ES-I3 (cell line): ENCODE measurements around the gene ZNF23.

Source experiments
- H3K36me3 ChIP-seq: 2 replicates; pipeline ENCODE4 v1.6.1; 2013; ENCODE audit warnings: mild to moderate bottlenecking, low read length, control low read depth, moderate library complexity; ENCODE audit not compliant: insufficient read depth
- H3K4me1 ChIP-seq: 2 replicates; pipeline ENCODE4 v1.6.1; 2013; ENCODE audit warnings: mild to moderate bottlenecking, control low read depth, low read length; ENCODE audit not compliant: insufficient read depth
- H3K9ac ChIP-seq: 2 replicates; pipeline ENCODE4 v1.6.1; 2013; ENCODE audit warnings: low read depth, mild to moderate bottlenecking, low read length, moderate library complexity
- H3K9me3 ChIP-seq: 2 replicates; pipeline ENCODE4 v1.6.1; 2013; ENCODE audit warnings: mild to moderate bottlenecking, low read length, moderate library complexity; ENCODE audit not compliant: control insufficient read depth, insufficient read depth

Gene ZNF23

DNA sequence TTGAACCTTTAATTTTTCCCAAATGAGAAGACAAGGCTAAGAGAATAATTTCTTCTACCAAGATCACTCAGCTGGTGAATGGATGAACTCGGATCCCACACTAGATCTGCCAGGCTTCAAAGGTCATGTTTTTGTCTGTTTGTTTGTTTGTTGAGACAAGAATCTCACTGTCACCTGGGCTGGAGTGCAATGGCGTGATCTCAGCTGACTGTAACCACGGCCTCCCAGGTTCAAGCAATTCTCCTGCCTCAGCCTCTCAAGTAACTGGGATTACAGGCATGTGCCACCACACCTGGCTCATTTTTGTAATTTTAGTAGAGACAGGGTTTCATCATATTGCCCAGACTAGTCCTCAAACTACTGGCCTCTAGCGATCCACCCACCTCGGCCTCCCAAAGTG is 20.5 kb upstream of the ZNF23 start:
- Histone ChIP-seq H3K9me3 (no peaks in the 10 kb centered on the region), H3K9ac (no peak overlapping the region), H3K4me1 (no peaks in the 10 kb centered on the region), H3K36me3 (peaks cover 4% of the 10 kb centered on the region; the same call in 1 of the 2 replicates)

GRCh38 chr16:71480956-71481355 is 18.9 kb upstream of the ZNF23 start:
- Histone ChIP-seq H3K4me1 (no peaks in the 10 kb centered on the region), H3K9ac (no peak overlapping the region), H3K9me3 (no peaks in the 10 kb centered on the region), H3K36me3 (peaks cover 4% of the 10 kb centered on the region; the same call in 1 of the 2 replicates)

- Histone ChIP-seq H3K4me1 (no peaks in the 10 kb centered on the region), H3K9me3 (no peaks in the 10 kb centered on the region), H3K9ac (no peak overlapping the region), H3K36me3 (peaks cover 8% of the 10 kb centered on the region; the same call in 1 of the 2 replicates)
Measured at GRCh38 chr16:71479420-71479819, 17.4 kb upstream of the ZNF23 start.

GRCh38 chr16:71476457-71477124 is 14.5 kb upstream of the ZNF23 start:
- Histone ChIP-seq H3K9me3 (no peaks in the 10 kb centered on the region), H3K36me3 (peaks cover 8% of the 10 kb centered on the region; the same call in 1 of the 2 replicates), H3K4me1 (no peaks in the 10 kb centered on the region), H3K9ac (no peak overlapping the region)

GRCh38 chr16:71474864-71475263 is 12.8 kb upstream of the ZNF23 start:
- no peaks in the 10 kb centered on the region for H3K9me3 ChIP-seq
- peaks cover 4% of the 10 kb centered on the region; the same call in 1 of the 2 replicates for H3K36me3 ChIP-seq
- H3K4me1 ChIP-seq: no peaks in the 10 kb centered on the region
- H3K9ac ChIP-seq: no peak overlapping the region

DNA sequence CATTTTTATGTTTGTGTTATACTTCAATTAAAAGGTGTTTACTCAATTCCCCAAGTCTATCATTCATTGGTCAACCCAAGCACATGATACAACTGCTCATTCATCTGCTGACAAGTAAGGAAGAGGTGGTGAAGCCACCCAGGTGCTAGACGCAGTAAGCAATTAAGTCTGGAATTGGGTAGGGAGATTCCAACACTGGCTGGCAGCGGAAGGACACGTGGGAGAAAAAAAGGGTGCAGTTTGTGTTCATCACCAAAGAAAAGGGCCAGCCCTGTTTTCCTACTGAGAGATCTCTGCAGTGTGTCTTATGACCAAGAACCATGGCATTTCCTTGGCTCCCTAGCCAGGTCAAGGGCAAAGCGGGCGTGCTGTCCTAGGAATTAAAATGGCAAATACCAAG is 11.8 kb upstream of the ZNF23 start:
- Histone ChIP-seq H3K9me3 (no peaks in the 10 kb centered on the region), H3K36me3 (peaks cover 4% of the 10 kb centered on the region; the same call in 1 of the 2 replicates), H3K4me1 (no peaks in the 10 kb centered on the region), H3K9ac (no peak overlapping the region)

- Histone ChIP-seq H3K4me1 (no peaks in the 10 kb centered on the region), H3K9me3 (no peaks in the 10 kb centered on the region), H3K9ac (no peak overlapping the region), H3K36me3 (peaks cover 4% of the 10 kb centered on the region; the same call in 1 of the 2 replicates)
Measured at GRCh38 chr16:71472931-71473330, 10.9 kb upstream of the ZNF23 start.

DNA sequence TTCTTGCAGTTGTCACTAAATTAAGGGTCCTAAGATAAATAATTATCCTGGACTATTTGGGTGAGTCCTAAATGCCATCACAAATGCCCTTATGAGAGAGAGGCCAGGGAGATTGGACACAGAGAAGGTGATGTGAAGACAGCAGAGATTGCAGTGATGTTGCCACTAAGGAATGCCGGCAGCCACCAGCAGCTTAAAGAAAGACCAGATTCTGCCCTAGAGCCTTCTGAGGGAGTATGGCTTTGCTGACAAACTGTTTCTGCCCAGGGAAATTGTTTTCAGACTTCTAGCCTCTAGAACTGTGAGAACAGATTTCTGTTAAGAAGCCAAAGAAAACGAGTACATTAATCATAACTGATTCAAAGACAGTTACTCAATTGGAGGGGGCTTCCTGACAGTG is 10.0 kb upstream of the ZNF23 start:
- Histone ChIP-seq H3K4me1 (no peaks in the 10 kb centered on the region), H3K9me3 (no peaks in the 10 kb centered on the region), H3K9ac (no peak overlapping the region), H3K36me3 (peaks cover 4% of the 10 kb centered on the region; the same call in 1 of the 2 replicates)

GRCh38 chr16:71467810-71468209 is 5.8 kb upstream of the ZNF23 start:
- Histone ChIP-seq H3K36me3 (no peaks in the 10 kb centered on the region), H3K4me1 (no peaks in the 10 kb centered on the region), H3K9ac (no peak overlapping the region), H3K9me3 (no peaks in the 10 kb centered on the region)

GRCh38 chr16:71464231-71464630 is 2.2 kb upstream of the ZNF23 start:
- no peaks in the 10 kb centered on the region for H3K9me3 ChIP-seq
- H3K9ac ChIP-seq: no peak overlapping the region
- H3K36me3 ChIP-seq: no peaks in the 10 kb centered on the region
- no peaks in the 10 kb centered on the region for H3K4me1 ChIP-seq

DNA sequence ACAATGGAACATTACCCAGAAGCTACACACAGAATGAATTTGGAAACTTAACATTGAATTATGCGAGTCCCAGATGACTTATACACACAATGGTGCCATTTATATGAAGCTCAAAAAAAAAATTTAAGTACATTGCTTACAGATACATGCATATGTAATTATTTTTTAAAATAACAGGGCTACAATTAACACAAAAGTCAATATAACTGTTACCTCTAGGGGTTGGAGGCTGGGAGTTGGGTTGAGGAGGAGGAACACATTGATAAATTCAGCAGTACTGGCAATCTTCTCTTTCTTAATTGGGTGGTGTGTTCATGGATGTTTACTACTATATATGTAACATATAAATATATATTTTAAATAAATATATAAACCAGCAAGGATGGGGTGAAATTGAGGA is 1.1 kb downstream of the ZNF23 start:
- H3K4me1 ChIP-seq: no peaks in the 10 kb centered on the region
- H3K9ac ChIP-seq: no peak overlapping the region
- no peaks in the 10 kb centered on the region for H3K36me3 ChIP-seq
- H3K9me3 ChIP-seq: no peaks in the 10 kb centered on the region

DNA sequence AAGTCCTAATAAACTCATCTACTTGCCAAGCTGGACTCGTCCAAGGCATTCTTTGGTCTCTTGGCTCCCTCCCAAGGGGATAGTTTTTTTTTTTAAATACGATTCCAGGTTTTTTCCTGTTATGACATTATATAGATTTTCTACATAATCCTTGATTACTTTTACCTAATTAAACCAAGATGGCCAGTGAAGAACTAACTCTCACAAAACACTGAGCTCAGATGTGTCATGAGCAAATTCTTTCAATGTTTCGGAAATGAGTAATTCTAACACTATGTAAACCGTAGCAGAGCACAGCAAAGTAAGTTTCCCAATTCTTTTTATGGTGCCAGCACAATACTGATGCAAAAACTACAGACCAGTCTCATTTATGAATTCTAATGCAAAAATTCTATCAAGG is 1.8 kb downstream of the ZNF23 start:
- Histone ChIP-seq H3K36me3 (no peaks in the 10 kb centered on the region), H3K4me1 (no peaks in the 10 kb centered on the region), H3K9ac (no peak overlapping the region), H3K9me3 (no peaks in the 10 kb centered on the region)

- H3K9ac ChIP-seq: no peak overlapping the region
- no peaks in the 10 kb centered on the region for H3K36me3 ChIP-seq
- no peaks in the 10 kb centered on the region for H3K9me3 ChIP-seq
- no peaks in the 10 kb centered on the region for H3K4me1 ChIP-seq
Measured at GRCh38 chr16:71459510-71459909, 2.5 kb downstream of the ZNF23 start.

GRCh38 chr16:71456801-71457200 is 5.2 kb downstream of the ZNF23 start:
- H3K9ac ChIP-seq: no peak overlapping the region
- peaks cover 9% of the 10 kb centered on the region; the same call in 1 of the 2 replicates for H3K36me3 ChIP-seq
- H3K4me1 ChIP-seq: no peaks in the 10 kb centered on the region
- H3K9me3 ChIP-seq: no peaks in the 10 kb centered on the region; the same call in 1 of the 2 replicates

- H3K9me3 ChIP-seq: peaks cover 21% of the 10 kb centered on the region
- H3K9ac ChIP-seq: no peak overlapping the region
- H3K4me1 ChIP-seq: no peaks in the 10 kb centered on the region
- peaks cover 31% of the 10 kb centered on the region for H3K36me3 ChIP-seq
Measured at GRCh38 chr16:71453036-71453435, 9.0 kb downstream of the ZNF23 start.
